Activated CD4-positive, alpha-beta T cell treated with anti-CD3 and anti-CD28 coated beads for 48 hours (primary cell): ENCODE data around the gene COL9A3.

Experiments
- DNase-seq: peaks from one replicate; pipeline ENCODE4 v3.0.0-alpha.2; 2020

The COL9A3 gene

DNA sequence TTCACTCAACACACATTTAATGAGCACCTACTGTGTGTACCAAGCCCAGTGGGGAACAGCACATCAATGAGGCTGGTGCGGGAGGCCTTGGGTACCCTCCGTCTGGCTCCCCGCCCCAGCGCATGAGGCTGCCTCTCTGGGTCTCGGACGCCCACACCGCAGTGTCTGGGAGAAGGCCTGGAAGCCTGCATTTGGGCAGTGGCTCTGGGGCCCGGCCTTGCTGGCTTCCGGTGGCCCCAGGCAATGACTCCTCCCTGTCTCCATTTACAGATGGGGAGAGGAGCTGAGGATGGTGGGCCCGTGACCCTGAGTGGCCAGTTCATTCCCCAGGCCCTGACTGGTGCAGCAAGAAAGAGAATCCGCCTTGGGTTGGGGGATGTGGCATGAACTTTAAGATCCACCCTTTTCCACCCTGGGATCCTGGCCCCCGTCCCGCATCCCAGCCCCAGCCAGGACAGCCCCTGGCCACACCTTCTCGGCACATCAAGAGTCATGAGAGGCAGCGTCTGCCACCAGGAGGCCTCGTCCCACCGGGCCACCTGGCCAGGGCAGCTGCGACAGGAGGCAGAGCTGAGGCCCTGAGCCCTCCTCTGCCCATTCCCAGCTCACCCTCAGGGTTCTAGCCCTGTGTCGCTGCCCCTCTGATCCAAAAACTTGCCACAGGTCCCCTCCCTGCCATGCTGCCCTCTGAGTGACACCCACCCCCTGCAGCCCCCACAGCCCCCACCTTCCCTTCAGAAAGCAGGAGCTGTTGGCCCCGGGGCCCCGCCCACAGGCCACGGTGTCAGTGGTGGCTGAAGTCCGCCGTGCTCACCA, 38.0 kb upstream of the COL9A3 start:
- no peak for DNase-seq

DNA sequence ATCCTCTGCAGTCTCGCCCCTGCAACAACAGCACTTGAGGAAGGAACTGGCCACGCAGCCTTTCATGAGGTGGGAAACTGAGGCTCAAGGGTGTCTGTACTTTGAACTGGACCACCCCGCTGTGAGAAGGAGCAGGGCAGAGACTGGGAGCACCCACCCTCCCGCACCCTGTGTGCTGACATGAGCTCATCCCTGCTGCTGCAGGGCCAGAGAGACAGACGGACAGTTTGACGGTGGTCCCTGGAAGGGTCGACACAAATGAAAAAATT, 37.5 kb upstream of the COL9A3 start:
- DNase-seq = no peak

DNA sequence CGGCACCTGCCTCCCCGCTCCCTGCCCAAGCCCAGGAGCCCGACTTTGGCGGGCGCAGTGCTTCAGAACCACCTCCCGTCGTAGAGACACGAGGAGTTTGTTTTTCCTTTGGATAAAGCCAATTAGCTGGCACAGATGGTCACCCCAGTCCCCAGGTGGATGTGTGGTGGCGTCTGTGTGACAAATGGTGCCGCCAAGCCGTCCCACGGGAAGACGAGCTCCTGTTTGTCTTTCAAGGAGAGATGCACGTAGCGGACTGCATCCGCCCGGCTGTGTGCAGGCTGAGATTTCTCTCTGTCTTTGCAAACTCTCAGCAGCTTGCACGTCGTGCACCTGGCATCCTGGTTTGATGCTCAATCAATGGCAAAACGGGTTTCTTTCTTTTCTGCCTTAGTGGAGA, 36.6 kb upstream of the COL9A3 start:
- DNase-seq = no peak

DNA sequence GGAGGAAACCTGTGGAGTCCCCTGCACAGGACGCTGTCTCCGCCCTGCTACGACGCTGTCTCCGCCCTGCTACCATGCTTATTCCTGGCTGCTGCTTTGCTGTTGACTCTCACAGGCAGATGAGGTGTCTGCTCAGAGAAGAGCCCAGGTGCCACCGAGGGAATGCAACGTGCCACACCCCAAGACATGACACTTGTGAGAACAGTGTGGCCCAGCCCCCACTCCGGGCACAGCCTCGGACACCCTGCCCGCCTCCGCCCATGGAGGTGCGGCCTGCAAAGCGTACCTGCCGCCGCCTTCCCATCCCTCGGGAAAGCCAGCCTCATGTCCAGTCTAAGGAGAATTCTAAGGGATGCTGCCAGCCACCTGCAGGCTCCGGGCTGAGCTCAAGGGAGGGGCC, 36.2 kb upstream of the COL9A3 start:
- no peak for DNase-seq

DNA sequence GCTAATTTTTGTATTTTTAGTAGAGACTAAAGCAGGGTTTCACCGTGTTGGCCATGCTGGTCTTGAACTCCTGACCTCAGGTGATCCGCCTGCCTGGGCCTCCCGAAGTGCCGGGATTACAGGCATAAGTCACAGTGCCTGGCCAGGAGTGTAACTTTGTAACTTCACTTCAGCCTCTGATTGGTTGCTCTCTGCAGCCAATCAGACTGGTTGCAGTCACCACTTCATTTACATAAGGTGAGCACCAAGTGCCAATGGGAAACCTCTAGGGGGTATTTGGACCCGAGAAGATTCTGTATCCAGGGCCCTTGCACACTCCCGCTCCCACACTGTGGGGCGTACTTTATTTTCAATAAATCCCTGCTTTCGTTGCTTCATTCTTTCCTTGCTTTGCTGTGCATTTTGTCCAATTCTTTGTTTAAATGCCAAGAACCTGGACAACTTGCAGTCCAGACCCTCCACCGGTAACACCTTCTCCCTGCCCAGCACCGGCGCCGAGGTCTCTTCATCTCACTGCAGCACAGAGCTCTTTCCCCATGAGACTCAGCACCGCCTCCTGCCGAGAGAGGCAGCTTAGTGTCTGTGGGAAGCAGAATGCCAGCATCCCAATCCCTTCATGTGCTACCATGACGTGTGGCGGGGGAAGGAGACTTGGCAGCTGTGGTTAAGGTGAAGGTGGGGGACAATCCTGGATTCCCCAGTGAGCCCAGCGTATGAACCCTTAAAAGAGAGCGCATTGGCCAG, 34.5 kb upstream of the COL9A3 start:
- DNase-seq = no peak

DNA sequence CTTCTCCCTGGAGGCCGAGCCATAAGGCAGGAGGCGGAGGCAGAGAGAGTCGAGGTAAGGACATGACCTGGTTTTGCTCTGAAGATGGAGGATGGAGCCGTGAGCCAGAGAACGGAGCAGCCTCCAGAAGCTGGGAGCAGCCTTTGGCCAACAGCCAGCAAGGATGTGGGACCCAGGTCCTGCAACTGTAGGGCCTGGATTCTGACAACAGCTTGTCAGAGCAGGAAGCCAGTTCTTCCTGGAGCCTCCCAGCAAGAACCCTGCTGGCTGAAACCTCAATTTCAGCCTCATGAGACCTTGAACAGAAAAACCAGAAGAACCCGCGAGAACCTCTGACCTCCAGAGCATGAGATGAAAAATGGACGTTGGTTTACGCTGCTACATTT, 34.0 kb upstream of the COL9A3 start:
- DNase-seq = no peak

DNA sequence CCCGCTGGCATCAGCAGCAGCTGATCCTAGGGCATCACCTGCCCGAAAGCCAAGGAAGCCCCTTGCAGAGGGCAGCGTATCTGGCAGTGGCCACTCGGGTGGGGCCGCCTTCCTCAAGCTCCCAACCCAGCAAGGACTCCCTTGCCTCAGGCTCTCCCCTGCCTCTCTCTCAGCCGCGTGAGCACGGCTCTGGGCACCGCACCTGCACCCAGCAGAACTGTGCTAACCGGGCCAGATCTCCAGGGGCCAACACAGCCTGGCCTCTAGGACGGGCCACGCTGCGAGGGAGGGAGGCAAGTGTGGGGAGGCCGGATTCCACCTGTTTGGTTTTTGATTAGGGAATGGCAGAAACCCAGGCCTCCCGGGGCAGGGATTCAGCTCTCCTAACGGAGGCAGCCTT, 32.4 kb upstream of the COL9A3 start:
- no peak for DNase-seq

DNA sequence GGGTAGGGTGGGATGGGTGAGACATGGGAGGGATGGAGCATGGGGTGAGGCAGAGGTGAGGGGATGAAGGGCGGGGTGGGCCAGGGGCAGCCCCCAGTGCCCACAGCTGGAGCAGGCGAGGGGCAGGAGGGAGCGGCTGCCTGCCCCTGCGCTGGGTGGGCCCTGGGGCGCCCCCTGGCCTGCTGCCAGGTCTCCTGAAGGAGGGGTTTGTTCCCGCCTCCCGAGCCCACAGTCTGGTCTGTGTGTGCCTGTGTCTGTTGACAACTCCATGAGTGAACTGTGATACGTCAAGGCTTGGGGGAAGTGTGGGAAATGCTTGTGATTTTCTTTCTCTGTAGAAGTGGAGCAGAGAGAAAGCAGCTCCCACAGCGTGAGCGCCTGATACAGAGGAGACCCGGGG, 31.5 kb upstream of the COL9A3 start:
- DNase-seq = no peak

DNA sequence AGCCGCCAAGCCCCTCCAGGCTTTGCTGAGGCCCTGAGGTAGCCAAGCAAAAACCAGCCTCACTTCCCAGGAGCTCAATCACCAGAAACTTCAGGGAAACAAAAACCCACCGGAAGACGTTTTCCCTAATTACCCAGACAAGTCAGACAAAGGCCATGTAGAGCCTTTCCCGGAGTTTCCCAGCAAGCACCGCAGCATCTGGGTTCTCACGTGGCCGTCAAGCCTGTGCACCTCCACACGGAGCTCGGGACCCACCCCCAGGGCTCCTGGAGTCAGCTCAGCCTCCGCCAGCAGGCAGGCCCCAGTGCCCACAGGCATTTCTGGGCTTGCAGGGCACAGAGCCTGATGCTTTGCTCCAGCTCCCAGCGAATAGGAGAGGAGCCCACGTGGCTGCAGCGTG, 30.7 kb upstream of the COL9A3 start:
- DNase-seq = no peak

DNA sequence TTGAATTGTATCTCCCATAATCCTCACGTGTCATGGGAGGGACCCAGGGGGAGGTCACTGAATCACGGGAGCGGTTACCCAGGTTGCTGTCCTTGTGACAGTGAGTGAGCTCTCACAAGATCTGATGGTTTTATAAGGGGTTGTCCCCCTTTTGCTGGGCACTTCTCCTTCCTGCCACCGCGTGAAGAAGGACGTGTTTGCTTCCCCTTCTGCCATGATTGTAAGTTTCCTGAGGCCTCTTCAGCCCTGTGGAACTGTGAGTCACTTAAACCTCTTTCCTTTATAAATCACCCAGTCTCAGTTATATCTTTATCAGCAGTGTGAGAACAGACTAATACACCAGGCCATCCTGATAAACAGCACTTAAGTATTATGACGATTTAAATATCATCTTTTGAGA, 29.5 kb upstream of the COL9A3 start:
- DNase-seq = no peak

DNA sequence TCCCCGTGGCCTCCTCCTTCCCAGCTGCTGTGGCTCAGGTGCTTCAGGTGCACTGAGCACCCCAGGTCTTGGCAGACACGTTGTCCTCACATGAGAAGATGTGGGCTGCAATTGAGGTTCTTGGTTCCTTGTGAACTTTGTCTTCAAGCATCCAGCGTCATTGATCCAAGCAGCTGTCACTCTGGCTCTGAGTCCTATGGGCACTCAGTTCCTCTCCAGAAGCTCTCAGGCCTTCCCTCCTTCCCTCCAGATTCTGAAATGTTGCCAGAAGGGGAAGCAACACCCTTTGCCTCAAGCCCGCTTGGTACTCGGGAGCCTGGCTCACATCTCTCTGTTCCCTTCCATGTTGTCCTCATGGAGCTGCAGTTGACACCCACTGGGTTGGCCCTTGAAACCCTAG, 29.0 kb upstream of the COL9A3 start:
- DNase-seq = no peak

DNA sequence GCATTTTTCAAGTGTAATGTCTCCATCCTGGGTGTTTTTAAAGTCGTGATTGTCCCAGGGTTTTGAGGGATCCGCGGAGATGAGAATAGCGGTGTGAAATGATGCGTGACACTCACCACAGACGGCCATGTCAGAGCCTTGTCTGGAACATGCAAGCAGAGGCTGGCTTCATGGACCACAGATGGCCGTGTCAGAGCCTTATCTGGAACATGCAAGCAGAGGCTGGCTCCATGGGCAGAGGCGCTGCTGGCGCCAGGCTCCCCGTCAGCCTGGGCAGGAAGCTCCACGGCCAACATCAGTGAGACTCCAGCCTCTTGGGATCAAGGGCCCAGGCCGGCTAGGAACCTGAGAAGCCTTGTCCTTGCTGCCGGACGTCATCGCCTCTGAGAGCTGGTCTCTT, 28.2 kb upstream of the COL9A3 start:
- DNase-seq = no peak

DNA sequence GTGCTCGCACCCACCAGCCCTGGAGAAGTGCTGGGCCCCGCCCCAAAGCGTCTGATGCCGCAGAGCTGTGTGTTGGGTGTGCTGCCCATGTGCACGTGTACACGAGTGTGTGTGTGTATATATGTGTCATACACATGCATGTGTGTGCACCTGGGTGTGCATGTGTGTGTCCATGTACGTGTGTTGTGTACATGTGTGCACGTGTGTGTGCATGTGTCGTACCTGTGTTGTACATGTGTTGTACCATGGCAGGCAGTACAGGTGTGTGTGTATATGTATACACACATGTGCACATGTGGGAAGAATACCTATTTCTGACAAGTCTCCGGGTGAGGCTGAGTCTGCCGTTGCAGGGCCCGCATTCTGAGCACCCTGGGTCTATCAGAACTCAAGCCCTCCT, 26.8 kb upstream of the COL9A3 start:
- no peak for DNase-seq

DNA sequence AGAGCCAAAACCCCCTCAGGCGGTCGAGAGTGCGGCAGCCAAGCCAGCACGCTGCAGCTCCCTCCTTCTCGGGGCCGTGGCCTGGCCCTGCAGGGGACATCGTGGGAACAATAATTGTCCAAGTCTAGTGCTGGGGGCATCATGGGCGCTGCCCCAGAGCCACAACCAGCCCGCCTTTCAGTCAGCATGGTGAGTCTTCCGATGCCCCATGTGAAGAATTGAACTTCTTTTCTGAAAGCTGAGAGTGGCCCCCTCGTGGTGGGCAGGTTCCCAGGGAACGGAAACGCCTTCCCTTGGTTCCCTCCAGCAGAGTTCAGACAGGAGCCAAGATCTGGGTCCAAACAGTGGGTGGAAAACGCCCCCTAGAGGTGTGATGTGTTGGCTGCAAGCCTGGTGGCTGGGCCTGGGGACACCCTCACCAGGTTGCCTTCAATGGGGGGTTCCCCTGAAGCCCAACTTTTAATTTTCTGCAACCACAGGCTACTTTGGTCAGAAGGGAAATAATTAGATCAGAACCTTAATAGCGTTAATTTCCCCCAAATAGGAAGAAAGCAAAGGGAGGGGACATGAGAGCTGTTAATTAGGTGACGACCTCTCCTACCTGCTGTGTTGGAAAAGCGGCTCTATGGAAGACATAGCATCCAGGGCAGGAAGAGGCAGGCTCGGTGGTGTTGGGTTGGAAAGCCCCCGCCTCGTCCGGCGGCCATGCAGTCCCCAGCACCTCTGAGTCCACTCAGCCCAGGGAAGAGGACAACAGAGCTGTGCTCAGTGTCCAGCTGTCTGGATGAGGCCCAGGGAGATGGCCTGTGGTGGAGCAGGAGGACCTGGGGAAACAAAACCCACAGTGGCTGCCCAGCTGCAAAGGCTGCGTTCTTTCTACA, 25.3 kb upstream of the COL9A3 start:
- peak; percentile 85 for DNase-seq

DNA sequence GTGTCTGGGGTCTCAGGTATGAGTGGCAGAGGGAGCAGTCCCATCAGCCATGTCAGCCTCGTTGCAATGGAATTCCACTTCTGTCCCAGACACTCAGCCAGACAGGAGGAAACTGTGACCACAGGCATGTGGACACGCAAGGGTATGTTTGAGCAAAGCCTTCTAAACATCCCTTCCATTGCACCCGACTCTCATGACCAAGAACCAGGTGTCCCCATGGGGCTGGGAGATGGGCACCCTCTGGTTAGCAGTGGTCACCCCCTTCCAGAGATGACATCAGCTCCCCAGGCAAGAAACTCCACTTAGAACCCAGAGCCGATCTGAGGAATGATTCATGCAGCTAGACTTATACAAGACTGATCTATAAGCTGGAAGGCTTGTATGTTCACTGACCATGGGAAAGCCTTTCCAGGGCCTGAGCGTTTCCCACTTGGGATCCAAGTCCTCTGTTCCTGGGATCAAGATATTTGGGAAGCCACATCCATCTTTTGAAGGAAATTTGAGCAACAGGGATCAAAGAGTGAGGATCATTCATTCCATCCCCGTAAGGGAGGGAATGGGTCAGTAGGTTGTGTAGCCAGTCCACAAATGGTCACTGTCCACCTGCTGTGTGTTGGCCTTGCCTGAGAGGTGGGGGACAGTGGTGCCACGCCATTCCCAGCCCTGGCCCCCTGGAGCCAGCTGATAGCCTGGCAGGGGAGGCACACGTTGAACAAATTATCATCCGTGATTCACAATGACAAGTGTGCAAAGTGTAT, 24.5 kb upstream of the COL9A3 start:
- no peak for DNase-seq

DNA sequence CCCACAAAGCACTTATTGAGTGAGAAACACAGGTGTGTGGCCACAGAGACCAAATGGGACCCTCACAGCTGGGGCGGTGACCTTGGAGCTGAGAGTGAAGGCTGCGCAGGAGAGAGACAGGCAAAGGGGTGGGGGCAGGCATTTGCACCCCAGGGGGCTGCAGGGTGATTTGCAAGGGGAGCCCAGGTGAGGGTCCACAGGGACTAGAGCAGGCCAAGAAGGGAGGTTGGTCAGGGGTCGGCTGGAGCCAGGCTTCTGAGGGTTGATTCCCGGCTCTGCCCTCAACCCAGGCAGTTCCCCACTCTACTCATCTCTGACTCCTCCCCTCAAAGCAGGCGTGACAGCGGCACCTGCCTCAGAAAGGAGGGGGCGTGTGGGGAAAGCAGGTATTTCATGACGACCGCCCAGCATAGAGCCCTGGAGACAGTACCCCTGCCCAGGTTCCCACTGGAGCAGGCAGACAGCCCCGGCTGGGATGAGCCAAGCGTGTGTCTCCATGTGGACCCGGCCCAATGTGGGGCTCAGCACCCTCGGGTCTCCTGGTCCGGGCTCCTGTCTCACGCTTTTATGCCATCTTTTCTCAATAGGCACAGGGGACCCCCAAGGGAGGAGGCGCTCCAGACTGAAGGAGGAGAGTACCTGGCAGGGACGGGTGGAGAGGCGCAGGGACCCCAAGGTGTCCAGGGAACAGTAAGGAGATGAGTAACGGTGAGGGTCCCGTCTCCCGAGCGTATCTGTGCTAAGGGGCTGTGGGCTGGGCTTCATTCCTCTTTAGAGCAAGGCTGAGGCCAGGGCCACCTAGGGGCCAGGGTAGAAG, 23.7 kb upstream of the COL9A3 start:
- DNase-seq = no peak

DNA sequence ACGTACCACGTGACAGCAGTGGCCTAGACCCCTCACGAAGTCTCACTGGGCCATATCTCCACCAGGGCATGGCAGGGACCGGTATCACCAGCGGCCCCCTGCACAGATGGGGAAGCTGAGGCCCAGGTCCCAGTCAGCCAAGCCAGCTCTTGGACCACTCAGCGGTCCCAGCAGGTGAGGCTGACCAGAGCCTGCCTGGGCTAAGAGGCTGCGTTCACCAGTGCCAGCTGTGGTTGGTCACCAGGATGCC, 23.2 kb upstream of the COL9A3 start:
- DNase-seq = no peak

DNA sequence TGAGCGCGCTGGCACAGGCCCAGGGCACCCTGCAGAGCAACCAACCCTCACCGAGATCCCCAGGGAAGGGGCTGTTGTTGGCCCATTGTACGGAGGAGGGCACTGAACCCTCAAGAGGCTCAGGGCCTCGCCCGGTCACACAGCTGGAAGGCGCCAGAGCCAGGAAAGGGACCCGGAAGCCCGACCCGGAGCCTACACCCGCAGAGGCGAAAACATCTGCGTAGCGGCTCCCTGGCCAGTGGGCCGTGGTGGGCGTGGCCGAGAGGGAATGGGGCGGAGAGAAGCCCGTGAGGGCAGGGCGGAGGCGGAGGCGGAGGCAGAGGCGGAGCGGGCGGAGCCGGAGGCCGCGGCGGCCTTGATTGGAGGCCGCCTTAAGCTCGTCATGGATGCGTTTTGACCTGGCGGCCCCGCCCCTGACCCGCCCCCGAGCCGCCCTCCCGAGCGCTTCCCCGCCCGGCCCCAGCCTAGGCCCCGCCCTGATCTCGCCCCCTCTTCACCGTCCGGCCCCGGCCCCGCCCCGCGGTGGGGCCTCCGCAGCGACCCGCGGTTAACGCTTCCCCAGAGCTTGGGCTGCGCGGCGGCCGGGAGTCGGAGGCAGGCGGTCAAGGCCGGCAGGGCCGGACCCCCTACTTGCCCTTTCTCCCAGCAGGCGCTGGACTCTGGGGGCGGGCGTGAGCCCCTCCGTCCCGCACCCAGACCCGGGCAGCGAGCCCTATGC, 22.7 kb upstream of the COL9A3 start:
- peak; percentile 94 for DNase-seq

DNA sequence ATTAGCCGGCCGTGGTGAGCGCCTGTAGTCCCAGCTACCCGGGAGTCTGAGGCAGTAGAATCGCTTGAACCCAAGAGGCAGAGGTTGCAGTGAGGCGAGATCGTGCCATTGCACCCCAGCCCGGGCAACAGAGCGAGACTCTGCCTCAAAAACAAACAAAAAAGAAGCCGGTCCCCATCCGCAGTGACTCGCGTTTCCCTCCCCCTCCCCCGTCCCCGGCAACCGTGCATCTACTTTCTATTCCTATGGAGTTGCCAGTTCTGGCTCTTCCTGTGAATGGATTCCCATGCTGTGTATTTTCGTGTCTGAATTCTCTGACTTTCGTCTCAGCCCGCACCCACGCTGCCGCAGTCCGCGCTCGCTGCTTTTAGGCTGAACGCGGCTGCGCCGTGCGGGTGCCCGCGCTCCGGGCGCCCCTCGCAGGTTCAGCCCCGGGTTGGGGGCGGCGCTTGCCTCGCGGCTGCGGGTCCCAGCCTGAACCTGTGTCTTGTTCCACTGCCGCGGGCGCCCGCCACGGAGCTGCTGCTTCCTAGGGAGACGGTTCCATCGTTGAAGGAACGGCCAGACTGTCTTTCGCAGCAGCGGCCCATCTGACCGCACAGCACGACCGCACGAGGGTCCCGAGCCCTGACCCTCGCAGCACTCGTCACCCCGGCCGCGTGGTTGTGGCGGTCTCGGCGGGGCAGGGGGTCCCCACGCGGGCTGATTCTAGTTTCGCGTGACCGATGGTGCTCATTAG, 21.7 kb upstream of the COL9A3 start:
- peak; percentile 77 for DNase-seq

DNA sequence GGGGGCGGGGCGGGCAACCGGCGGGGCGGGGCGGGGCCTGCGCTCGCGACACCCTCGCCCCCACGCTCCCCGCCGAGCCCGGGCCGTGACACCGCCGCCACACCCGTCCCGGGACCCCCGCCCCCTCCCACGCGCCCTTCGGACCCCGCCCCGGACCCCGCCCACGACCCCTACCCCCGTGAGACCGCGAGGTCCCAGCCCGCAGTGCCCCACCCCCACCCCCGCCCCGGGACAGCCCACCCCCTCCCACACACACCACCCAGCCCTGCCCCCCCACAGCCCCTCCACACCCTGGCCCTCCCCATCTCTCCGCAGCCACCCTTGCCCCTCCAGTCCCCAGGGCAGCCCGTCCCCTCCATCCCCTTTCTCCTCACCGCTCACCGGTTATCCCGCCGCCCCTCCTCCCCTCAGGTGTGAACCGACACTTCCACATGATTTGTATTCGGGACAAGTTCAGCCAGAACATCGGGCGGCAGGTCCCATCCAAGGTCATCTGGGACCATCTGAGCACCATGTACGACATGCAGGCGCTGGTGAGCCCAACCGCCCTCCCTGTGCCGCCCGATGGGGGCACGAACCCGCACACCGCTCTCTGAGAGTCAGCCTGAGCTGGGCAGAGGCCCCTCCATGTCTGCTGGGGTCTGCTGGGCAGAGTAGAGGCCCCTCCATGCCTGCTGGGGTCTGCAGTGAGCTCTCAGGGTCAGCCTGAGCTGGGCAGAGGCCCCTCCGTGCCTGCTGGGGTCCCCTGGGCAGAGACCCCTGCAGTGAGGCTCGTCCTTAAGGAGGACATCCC, 20.0 kb upstream of the COL9A3 start:
- no peak for DNase-seq
